ENCODE measurements around the gene CSPG5. TPM values are rescaled to one million over a fixed set of nuclear protein-coding genes. Genes with fewer than 3 reads are reported as not detected.

CSPG5 gene
- total RNA-seq, 1 experiment from 2014 or later, result 5.7 TPM

- no CpG with 5 or more reads among the region's 7 CpGs for WGBS (ENCODE audit: extremely low coverage, insufficient read length, low lambda C conversion rate)
- Histone ChIP-seq H2BK120ac (ENCODE audit: low read depth, low read length, poor library complexity, severe bottlenecking) (no peak overlapping the region), H3K14ac (ENCODE audit: insufficient read depth, low read length) (no peak overlapping the region), H2BK15ac (ENCODE audit: low read depth, low read length) (no peak overlapping the region), H3K27ac (ENCODE audit: insufficient read length, low read depth, low read length) (no peak overlapping the region), H2BK20ac (ENCODE audit: low read depth, low read length, poor library complexity, severe bottlenecking) (no peak overlapping the region), H3K23ac (ENCODE audit: insufficient read length, low read depth, low read length) (no peak overlapping the region), H3K79me2 (ENCODE audit: insufficient read depth, low read length) (no peaks in the 10 kb centered on the region), H3K56ac (ENCODE audit: insufficient read length, low read depth, low read length) (no peak overlapping the region), H3T11ph (ENCODE audit: low read length) (no peak overlapping the region), H3K79me1 (ENCODE audit: insufficient read depth, low read depth, low read length, poor library complexity, severe bottlenecking) (no peaks in the 10 kb centered on the region), H3K4ac (ENCODE audit: low read depth, low read length) (no peak overlapping the region), H3K23me2 (ENCODE audit: insufficient read length, low read depth, low read length, poor library complexity, severe bottlenecking) (no peaks in the 10 kb centered on the region), H3K9me3 (ENCODE audit: control insufficient read depth, low read depth, low read length) (no peaks in the 10 kb centered on the region), H3K4me2 (ENCODE audit: insufficient read depth, insufficient read length, low read length) (no peak overlapping the region), H3K27me3 (ENCODE audit: insufficient read depth, low read length) (no peaks in the 10 kb centered on the region), H2AFZ (ENCODE audit: low read length) (no peak overlapping the region), H2BK5ac (ENCODE audit: insufficient read length, low read length) (no peak overlapping the region), H4K91ac (ENCODE audit: insufficient read length, low read depth, low read length) (no peak overlapping the region), H3K18ac (ENCODE audit: insufficient read length, low read depth, low read length) (no peak overlapping the region), H4K20me1 (ENCODE audit: control insufficient read depth, insufficient read depth, insufficient read length) (no peaks in the 10 kb centered on the region), H2BK12ac (ENCODE audit: insufficient read length, low read depth, low read length) (no peak overlapping the region), H4K8ac (replicated peaks; ENCODE audit: insufficient read length, low read depth, low read length) (no peak overlapping the region), H3K9ac (ENCODE audit: extremely low read depth, insufficient read length, low read length) (no peak overlapping the region), H4K5ac (ENCODE audit: insufficient read length, low read depth, low read length) (no peak overlapping the region), H3K4me1 (ENCODE audit: insufficient read depth, low read length) (no peaks in the 10 kb centered on the region), H2AK5ac (ENCODE audit: insufficient read length, low read length) (no peak overlapping the region)
- H3K27me3 Mint-ChIP-seq (ENCODE audit: low read depth), result peaks cover 3% of the 10 kb centered on the region; the same call in 1 of the 2 replicates
- H3K9me3 Mint-ChIP-seq, result no peaks in the 10 kb centered on the region
- no peak for TF ChIP-seq CTCF (conservative IDR thresholded peaks at IDR 0.05)
- H3K36me3 Mint-ChIP-seq (ENCODE audit: insufficient read depth in 1 of 3, low read depth in 3 of 3), result peaks cover 54 to 79% (median 70%) of the 10 kb centered on the region in 3 experiments; a peak in 6 of 7 replicates
- no peak overlapping the region for H3K27ac Mint-ChIP-seq
- peaks cover 10 to 11% of the 10 kb centered on the region in 2 experiments for H3K4me1 Mint-ChIP-seq
- no peak overlapping the region for H3K4me3 Mint-ChIP-seq
- no peak for DNase-seq
Measured at GRCh38 chr3:47588053-47588452, 9.4 kb upstream of the CSPG5 start.
